ELF-1 (cell line): ENCODE results near the gene MAGEB3.
A peak's percentile ranks its signal among the peaks of the same experiment; 100 is the strongest.
"Not testable (repeated sequence)": the region's sequence is repeated elsewhere in the genome, so short reads cannot be mapped to it uniquely, and the experiment has no call there.

Experiments used
- DNase-seq: peaks from one replicate; pipeline ENCODE4 v3.0.0-alpha.2; 2016; ENCODE audit warnings: low read depth, low spot score

MAGEB3 gene, protein sequence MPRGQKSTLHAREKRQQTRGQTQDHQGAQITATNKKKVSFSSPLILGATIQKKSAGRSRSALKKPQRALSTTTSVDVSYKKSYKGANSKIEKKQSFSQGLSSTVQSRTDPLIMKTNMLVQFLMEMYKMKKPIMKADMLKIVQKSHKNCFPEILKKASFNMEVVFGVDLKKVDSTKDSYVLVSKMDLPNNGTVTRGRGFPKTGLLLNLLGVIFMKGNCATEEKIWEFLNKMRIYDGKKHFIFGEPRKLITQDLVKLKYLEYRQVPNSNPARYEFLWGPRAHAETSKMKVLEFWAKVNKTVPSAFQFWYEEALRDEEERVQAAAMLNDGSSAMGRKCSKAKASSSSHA

GRCh38 chrX:30230395-30230794 is at the start of gene MAGEB3:
Gene MAGEB3 (plus strand): TSS chrX:30230657. CDS start chrX:30235925, 5,268 bp downstream.
- DNase-seq = peak; percentile 63

GRCh38 chrX:30181353-30181752 is 49.1 kb upstream of the MAGEB3 start:
- DNase-seq = no peak

- DNase-seq = no peak
Observed at GRCh38 chrX:30183554-30183953, 46.9 kb upstream of the MAGEB3 start.

DNA sequence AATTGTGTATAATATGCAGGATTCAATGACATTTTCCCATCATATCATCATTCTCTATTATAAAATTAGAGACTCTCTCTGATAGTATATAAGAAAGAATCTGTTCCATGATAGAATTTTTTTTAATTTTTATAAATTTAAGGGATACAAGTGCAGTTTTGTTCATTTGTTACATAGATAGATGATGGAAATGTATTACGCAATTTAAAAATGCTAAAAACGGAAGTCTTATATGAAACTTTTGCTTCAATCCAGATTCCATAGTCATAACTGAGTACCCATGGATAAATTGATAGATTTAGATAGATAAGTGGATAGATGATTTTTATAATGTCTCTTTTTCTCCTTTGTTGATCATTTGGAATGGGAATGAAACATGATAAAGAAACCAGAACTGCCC is 40.0 kb upstream of the MAGEB3 start:
- DNase-seq = no peak

DNA sequence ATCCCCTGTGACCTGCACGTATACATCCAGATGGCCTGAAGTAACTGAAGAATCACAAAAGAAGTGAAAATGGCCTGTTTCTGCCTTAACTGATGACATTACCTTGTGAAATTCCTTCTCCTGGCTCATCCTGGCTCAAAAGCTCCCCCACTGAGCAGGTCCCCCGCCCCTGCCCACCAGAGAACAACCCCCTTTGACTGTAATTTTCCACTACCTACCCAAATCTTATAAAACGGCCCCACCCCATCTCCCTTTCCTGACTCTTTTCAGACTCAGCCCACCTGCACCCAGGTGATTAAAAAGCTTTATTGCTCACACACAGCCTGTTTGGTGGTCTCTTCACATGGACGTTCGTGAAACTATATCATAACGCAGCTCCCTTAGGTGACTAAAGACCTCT is 36.5 kb upstream of the MAGEB3 start:
- DNase-seq = not testable (repeated sequence)

- DNase-seq = no peak
Observed at GRCh38 chrX:30196322-30196721, 34.1 kb upstream of the MAGEB3 start.

DNA sequence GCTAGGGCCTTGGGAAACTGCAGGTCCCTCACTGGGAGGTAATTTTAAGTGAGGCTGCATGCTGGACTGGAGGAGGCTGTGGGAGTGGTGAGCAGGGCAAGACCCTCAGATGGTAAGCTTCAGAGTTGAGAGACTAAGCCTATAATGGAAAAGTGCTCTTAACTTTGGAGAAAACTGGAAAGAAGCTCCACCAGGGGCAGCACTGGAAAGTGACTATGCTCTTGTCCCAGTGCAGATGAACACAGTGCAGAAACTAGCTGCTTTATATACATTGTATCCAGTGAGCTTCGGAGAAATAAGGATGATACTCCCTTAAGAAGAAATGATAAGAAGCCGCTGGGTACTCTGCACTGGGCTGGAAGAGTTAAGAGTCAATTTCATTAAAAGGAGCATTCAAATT is 18.3 kb upstream of the MAGEB3 start:
- no peak for DNase-seq

DNA sequence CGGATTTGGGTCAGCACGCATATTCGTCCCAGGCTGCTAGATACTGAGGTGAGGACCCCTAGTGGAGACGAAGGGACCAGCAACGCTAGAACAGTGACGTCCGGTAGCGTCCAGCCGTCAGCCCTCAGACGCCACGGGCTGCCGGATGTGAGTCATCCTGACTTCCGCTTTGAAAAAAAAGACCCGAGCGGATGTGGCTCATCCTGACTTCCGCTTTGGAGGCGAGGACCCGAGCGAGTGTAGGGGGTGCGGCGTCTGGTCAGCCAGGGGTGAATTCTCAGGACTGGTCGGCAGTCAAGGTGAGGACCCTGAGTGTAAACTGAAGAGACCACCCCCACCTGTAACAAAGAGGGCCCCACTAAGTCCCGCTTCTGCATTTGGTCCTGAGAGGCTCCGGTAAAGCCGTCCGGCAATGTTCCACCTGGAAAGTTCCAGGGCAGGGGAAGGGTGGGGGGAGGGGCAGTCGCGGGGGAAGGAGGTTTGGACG is 15.1 kb upstream of the MAGEB3 start, which contains the start of gene MAGEB2:
TSS of gene MAGEB2 (plus strand) at position 207 of the 487 bp plus-strand sequence. CDS start 3,018 bp downstream, outside the sequence.
- peak; percentile 25 for DNase-seq

GRCh38 chrX:30217465-30217864 is 13.0 kb upstream of the MAGEB3 start:
- no peak for DNase-seq

DNA sequence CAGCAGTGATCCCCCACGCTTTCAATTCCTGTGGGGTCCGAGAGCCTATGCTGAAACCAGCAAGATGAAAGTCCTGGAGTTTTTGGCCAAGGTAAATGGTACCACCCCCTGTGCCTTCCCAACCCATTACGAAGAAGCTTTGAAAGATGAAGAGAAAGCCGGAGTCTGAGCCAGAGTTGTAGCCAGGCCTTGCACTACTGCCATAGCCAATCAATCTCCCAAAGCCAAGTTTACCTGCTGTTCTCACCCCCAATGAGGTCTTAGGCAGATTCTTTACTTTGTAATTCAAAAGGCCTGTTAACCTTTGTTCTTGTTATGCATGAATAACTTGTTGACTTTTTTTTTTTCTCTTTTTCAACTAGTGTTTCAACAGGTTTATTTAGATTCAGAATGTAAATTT is 11.1 kb upstream of the MAGEB3 start:
- peak; percentile 51 for DNase-seq

- no peak for DNase-seq
Observed at GRCh38 chrX:30220661-30221060, 9.8 kb upstream of the MAGEB3 start.

DNA sequence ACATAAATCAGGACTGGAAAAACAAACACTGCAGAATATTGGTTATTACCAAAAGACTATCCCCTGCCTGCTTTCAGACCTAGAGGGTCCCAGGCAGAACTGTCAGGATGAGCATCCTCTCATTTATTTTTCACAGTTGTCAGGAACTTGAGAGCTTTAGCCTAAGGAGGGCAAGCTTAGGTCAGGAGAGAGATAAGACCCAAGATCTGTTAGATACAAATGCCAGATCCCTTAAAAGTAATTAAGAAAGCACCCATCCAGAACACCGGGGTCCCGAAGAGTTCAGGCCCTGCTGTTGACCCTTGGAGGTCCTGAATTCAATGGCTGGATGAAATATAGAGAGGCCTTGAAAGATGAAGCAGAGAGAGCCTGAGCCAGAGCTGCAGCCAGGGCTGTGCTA is 5.9 kb upstream of the MAGEB3 start:
- DNase-seq = peak; percentile 61

DNA sequence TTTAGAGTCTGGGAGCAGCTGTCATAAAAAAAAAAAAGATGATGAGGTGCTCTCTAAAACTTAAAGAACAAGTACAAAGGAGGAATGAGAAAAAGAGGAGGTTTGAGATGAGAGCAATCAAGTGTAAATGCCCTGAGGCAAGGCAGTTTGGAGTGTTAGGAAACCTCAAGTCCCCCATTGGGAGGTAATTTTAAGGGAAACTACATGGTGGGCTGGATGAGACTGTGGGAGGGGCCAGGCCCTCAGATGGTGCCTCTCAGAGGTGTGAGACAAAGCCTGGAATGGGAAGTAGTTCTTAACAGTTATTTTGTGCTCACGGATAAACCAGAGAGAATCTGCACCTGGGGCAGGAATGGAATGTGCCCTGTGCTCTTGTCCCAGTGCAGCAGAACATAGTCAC is 1.9 kb upstream of the MAGEB3 start:
- DNase-seq = peak; percentile 87

- peak; percentile 81 for DNase-seq
Observed at GRCh38 chrX:30241724-30242415, 11.4 kb downstream of the MAGEB3 start, which contains the start of gene MAGEB4. Gene MAGEB4 (plus strand): TSS chrX:30242000. CDS start chrX:30242136, 136 bp downstream.

DNA sequence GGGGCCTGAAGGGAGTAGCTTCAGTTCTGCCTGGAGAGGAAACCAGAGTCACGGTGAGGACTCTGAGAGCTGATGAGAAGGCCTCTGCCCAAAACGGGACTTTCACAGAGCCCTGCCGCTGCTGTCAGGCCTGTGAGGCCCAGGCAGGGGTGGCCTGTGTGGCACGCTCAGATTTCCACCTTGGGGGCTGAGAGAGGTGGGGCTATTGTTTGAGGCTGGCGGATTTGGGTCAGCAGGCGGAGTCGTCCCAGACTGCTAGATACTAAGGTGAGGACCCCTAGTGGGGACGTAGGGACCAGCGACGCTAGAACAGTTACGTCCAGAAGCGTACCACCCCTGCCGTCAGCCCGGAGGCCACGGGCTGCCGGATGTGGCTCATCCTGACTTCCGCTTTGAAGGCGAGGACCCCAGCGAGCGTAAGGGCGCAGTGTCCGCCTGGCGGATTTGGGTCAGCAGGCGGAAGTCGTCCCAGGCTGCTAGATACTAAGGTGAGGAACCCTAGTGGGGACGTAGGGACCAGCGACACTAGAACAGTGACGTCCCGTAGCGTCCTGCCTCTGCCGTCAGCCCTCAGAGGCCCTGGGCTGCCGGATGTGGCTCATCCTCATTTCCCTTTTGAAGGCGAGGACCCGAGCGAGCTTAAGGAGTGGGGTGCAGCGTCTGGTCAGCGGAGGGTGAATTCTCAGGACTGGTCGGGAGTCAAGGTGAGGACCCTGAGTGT is 16.5 kb downstream of the MAGEB3 start, which contains the start of gene MAGEB1:
TSS of gene MAGEB1 (plus strand) at position 378 of the 721 bp plus-strand sequence. CDS start 3,348 bp downstream, outside the sequence.
- DNase-seq = peak; percentile 73

DNA sequence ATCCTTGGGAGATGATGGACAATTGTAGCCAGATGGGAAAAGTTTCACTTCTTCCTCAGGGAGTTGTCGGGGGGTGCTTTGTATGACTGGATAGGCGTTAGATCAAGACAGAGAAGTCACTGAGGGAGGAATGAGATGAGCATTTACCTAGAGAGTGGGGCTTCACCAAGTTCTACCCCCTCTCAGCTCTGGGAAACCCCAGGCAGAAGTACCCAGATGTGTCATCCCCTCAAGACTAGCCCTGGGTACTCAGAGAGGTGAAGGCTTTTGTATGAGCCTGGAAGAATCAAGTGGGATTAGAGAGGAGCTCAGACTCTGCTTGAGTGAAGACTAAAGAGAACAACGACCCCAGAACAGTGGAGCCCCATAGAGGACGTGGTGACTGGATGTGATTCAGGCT is 18.4 kb downstream of the MAGEB3 start:
- no peak for DNase-seq

DNA sequence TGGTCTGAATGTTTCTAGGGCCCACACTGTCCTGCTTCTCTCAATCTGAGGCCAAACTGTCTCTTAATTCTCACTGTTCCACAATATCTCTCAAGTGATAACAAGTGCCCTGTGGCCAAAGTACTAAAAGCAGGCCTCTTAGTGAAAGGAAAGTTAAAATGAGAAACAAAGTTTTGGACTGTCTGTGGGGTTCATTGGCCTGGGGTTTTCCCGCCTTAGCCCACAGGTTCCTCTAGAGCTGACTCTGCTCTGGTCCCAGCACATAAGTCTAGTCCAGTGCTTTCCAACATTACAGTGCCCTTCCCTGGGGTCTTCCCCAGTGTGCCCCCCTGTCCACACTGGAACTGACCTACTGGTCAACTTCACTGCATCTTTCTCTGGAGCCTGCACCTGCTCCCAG is 22.8 kb downstream of the MAGEB3 start:
- no peak for DNase-seq

- no peak for DNase-seq
Observed at GRCh38 chrX:30259927-30260326, 29.5 kb downstream of the MAGEB3 start.

DNA sequence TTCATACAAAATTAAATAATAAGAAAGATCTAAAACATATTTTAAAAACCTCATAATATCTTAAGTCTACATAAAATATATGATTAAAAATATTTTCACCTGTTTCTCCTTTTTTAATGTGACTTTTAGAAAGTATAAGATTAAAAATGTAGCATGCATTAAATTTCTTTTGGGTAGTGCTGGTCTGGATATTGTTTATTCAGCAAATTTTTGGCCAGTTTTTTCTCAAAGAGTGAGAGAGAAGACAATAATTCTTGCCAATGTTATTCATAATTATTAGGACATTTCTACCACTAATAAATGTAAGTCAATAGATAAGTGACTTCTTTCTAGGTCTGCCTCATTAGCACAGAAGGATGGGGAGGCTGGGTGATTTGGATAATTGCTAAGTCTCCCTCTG is 30.6 kb downstream of the MAGEB3 start:
- DNase-seq = no peak

DNA sequence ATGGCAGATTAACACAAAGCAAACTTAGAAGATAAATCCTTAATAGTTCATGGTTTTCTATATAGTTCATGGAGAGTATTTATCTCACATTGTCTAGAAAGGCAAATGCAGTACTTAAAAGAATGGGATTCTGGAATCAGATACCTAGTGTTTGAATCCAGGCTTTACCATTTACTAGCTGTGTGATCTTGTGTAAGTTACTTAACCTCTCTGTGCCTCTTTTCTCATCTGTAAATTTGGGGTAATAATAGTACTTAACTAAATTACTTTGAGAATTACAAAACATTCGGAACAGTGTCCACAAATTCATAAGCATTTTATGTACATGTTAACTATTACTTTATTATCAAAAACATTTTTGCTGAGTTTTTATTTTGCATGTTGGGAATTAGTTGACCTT is 32.3 kb downstream of the MAGEB3 start:
- DNase-seq = no peak

DNA sequence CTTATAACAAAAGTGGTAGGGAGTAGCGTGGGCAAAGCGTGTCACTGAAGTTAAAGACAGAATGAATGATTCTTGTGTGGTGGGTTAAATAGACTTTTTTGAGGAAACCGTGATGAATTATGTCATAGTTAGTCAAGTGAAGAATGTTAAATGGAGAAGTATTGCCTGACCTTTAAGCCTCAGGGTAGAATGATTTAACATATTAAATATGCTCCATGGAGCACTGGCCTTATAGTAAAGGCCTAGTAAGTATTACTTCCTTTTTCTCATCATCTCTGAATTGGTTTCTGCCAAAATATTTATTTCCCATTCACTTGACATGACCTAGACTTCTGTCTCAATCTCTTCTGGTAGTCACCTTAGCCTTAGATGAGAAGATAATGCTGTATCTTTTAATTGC is 40.2 kb downstream of the MAGEB3 start:
- no peak for DNase-seq

- DNase-seq = no peak
Observed at GRCh38 chrX:30275498-30275897, 45.0 kb downstream of the MAGEB3 start.
